GM19328 (cell line): ENCODE data around the gene LMNTD2.
"Not testable (repeated sequence)": the region's sequence is repeated elsewhere in the genome, so short reads cannot be mapped to it uniquely, and the experiment has no call there.

Experiments used
- ATAC-seq: cut with Tn5 transposase; IDR thresholded peaks from one replicate; pipeline ENCODE4 v1.9.1; 2021; ENCODE audit warnings: mild to moderate bottlenecking, moderate library complexity; ENCODE audit not compliant: unreplicated experiment

The LMNTD2 gene

GRCh38 chr11:516918-517685 is 43.4 kb downstream of the LMNTD2 start:
- ATAC-seq: not testable (repeated sequence)

- no peak for ATAC-seq
These were observed 44.1 kb downstream of the LMNTD2 start for GRCh38 chr11:516400-516799.

- no peak for ATAC-seq
These were observed 45.4 kb downstream of the LMNTD2 start for GRCh38 chr11:515131-515530.

GRCh38 chr11:514606-515005 is 45.9 kb downstream of the LMNTD2 start:
- no peak for ATAC-seq

- ATAC-seq: no peak
These were observed 47.6 kb downstream of the LMNTD2 start for GRCh38 chr11:512761-513595.

- no peak for ATAC-seq
These were observed 51.6 kb downstream of the LMNTD2 start for GRCh38 chr11:508956-509355.

GRCh38 chr11:507727-508515 is 52.6 kb downstream of the LMNTD2 start:
- ATAC-seq: no peak

GRCh38 chr11:506995-507726 is 53.4 kb downstream of the LMNTD2 start, which contains the start of gene RNH1:
Gene RNH1, minus strand, starts transcription at chr11:507242. Its CDS starts 5,080 bp downstream, at chr11:502162.
- peak; percentile 40 for ATAC-seq

- ATAC-seq: peak; percentile 65
These were observed 54.1 kb downstream of the LMNTD2 start for GRCh38 chr11:506238-506994.

GRCh38 chr11:504994-505344 is 55.6 kb downstream of the LMNTD2 start:
- ATAC-seq: no peak
